Transverse colon (tissue), 4 donors: ENCODE data around the gene DMC1. TPM values are rescaled to one million over a fixed set of nuclear protein-coding genes. Genes with fewer than 3 reads are reported as not detected.
"Not testable (repeated sequence)": the region's sequence is repeated elsewhere in the genome, so short reads cannot be mapped to it uniquely, and the experiment has no call there.

Source experiments
- DNase-seq: peaks from one replicate; pipeline ENCODE4 v3.0.0-alpha.2; 2019
- H3K27ac ChIP-seq, 4 donors: fragments of 200-600 bp; sonication (generic); 2 replicates each; pipeline ENCODE4 v1.5.1; 2016 to 2018; ENCODE audit warnings: inconsistent platforms in 4 of 4
- H3K27me3 ChIP-seq: fragments of 200-600 bp; sonication (generic); 2 replicates; pipeline ENCODE4 v1.5.1; 2017; ENCODE audit warnings: inconsistent platforms
- H3K36me3 ChIP-seq, 4 donors: fragments of 200-600 bp; sonication (generic); 2 replicates each; pipeline ENCODE4 v1.5.1; 2017 to 2019; ENCODE audit warnings: inconsistent platforms in 4 of 4
- H3K4me1 ChIP-seq, 4 donors: fragments of 200-600 bp; sonication (generic); 2 replicates each; pipeline ENCODE4 v1.5.1; 2017 to 2020; ENCODE audit warnings: inconsistent platforms in 4 of 4
- H3K4me3 ChIP-seq, 4 donors: fragments of 200-600 bp; sonication (generic); 1 replicate in 1 of 4; 2 replicates in 3 of 4; pipeline versions ENCODE4 v1.5.1 to v1.6.1; 2017 to 2019; ENCODE audit warnings: inconsistent platforms in 4 of 4
- H3K9me3 ChIP-seq, 2 donors: fragments of 200-600 bp; sonication (generic); 2 replicates each; pipeline ENCODE4 v1.5.1; 2017 to 2019; ENCODE audit warnings: inconsistent platforms in 2 of 2
- EP300 ChIP-seq: sonication (generic); formaldehyde crosslinking; IDR thresholded peaks from one replicate; pipeline ENCODE4 v1.6.1; 2017; ENCODE audit warnings: antibody characterized with exemption, low read depth
- POLR2A ChIP-seq: fragments of 450-650 bp; IDR thresholded peaks from one replicate; pipeline ENCODE4 v1.6.1; 2016; ENCODE audit warnings: antibody characterized with exemption, mild to moderate bottlenecking, moderate library complexity
- POLR2AphosphoS5 ChIP-seq, 3 donors: sonication (generic); formaldehyde crosslinking; IDR thresholded peaks; one replicate each; pipeline ENCODE4 v1.6.1; 2016; ENCODE audit warnings: antibody characterized with exemption in 3 of 3
- WGBS, 2 donors: methylation state at CpG; one replicate each; pipeline ENCODE4 v1.1.5; 2018; ENCODE audit warnings: low coverage in 1 of 2; 5-methylcytosine and 5-hydroxymethylcytosine counted together
- in situ Hi-C, 4 donors: fragments of 200-750 bp; cut with MboI; loops; one replicate each; pipeline versions ENCODE4 v1.15.0 to v1.15.1; 2017; ENCODE audit warnings: low sequenced_read_pairs in 3 of 4, low pct_ligation_motif_present in 1 of 4, low pct_unique_long_range_greater_than_20kb in 1 of 4
- intact Hi-C: fragments of 100-400 bp; cut with DNase I; formaldehyde crosslinking; loops from one replicate; pipeline ENCODE4 v1.15.1; 2023; ENCODE audit warnings: low total_unique reads
- total RNA-seq, 4 donors: library from RNA; depleted of rRNA; stranded (reverse); fragments of >200 nt; gene quantifications; one replicate each; pipeline ENCODE4 v1.1.0, GENCODE V29; 2016
- TF ChIP-seq, protein P1 (sequence below), 5 experiments: fragments of 200-600 bp in 3 of 5; fragments of 450-650 bp in 2 of 5; sonication (generic) in 3 of 5; IDR thresholded peaks; 1 replicate in 2 of 5; 2 replicates in 3 of 5; pipeline ENCODE4 v1.5.1; 2016 to 2017; ENCODE audit warnings: antibody characterized with exemption in 5 of 5, inconsistent platforms in 3 of 5, mild to moderate bottlenecking in 2 of 5, moderate library complexity in 1 of 5

The DMC1 gene
- total RNA-seq, 4 donors from 2014 or later: 0.32 to 86.2 (median 0.68) TPM; not detected in 1

DNA sequence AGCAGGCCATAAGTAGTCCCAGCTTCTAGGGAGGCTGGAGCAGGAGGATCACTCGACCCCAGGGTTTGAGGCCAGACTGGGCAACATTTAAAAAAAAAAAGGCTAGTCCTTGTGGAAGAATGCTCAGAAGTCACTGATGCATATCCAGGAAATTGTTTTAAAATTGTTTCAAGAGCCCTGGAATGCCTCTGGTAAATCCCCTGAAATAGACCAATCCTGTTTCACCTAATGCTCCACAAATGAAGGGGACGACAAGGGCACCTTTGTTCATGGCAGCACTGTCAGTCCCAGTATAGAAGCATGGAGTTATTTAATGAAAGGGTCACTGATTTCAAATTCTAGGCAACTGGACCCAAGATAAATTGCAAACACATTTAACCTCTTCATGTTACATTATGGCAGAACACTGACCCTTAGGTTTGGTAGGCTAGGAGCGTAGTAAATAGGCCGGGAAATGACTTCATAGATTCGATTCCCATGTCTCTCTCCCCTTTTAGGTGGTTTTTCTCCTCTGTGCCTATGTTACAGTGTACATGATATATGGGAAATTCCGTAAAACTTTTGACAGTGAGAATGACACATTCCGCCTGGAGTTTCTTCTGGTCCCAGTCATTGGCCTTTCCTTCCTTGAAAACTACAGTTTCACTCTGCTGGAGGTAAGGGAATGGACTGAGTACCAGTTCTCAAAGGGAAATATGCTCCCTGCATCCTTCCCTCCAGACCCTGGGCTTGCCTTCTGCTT lies 90.7 kb downstream of the DMC1 start:
- Histone ChIP-seq H3K27ac (no peak overlapping the region), H3K9me3 (no peaks in the 10 kb centered on the region), H3K4me3 (no peak overlapping the region), H3K27me3 (no peaks in the 10 kb centered on the region), H3K4me1 (no peaks in the 10 kb centered on the region), H3K36me3 (peaks cover 0 to 27% (median 12%) of the 10 kb centered on the region in 4 donors)
- no peak for DNase-seq
- intact Hi-C loops (no loop called here), in situ Hi-C loops (no loop called here)
- TF ChIP-seq POLR2AphosphoS5 (IDR thresholded peaks at IDR 0.05) (no peak), EP300 (no peak), POLR2A (no peak)
- TF ChIP-seq, protein P1, sequence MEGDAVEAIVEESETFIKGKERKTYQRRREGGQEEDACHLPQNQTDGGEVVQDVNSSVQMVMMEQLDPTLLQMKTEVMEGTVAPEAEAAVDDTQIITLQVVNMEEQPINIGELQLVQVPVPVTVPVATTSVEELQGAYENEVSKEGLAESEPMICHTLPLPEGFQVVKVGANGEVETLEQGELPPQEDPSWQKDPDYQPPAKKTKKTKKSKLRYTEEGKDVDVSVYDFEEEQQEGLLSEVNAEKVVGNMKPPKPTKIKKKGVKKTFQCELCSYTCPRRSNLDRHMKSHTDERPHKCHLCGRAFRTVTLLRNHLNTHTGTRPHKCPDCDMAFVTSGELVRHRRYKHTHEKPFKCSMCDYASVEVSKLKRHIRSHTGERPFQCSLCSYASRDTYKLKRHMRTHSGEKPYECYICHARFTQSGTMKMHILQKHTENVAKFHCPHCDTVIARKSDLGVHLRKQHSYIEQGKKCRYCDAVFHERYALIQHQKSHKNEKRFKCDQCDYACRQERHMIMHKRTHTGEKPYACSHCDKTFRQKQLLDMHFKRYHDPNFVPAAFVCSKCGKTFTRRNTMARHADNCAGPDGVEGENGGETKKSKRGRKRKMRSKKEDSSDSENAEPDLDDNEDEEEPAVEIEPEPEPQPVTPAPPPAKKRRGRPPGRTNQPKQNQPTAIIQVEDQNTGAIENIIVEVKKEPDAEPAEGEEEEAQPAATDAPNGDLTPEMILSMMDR (IDR thresholded peaks at IDR 0.05): no peak
- 55 to 76% methylated on average over 6 to 7 of the region's 7 CpGs for WGBS, 2 donors

DNA sequence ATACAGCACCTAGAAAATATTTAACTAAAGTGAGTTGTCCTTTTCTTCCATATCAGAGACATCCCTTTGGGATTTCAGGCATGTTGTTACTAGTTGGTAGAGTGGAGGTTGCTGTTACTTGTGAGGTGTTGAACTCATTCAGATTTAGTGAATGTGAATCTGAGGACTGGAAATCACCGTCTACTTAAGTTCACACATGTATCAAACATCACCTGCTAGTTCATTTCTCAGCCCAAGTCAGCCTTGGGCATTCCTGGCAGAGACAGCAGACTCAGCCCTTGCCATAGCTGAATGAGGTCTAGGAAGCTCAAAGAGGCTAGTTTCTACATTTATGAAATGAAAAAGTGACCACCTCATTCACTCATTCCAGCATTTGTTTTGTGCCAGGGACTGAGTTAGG lies 92.4 kb downstream of the DMC1 start:
- DNase-seq: no peak
- Histone ChIP-seq H3K27ac (no peak overlapping the region), H3K4me3 (no peak overlapping the region), H3K36me3 (peaks cover 0 to 10% (median 4%) of the 10 kb centered on the region in 4 donors), H3K4me1 (no peaks in the 10 kb centered on the region), H3K9me3 (no peaks in the 10 kb centered on the region), H3K27me3 (no peaks in the 10 kb centered on the region)
- in situ Hi-C loops (no loop called here), intact Hi-C loops (no loop called here)
- 81% methylated on average over 1 of the region's 1 CpG; no CpG with 5 or more reads in 1 of the 2 donors for WGBS, 2 donors
- TF ChIP-seq POLR2A: no peak
- TF ChIP-seq, protein P1 (IDR thresholded peaks at IDR 0.05): no peak
- no peak for TF ChIP-seq EP300
- no peak for TF ChIP-seq POLR2AphosphoS5 (IDR thresholded peaks at IDR 0.05)

DNA sequence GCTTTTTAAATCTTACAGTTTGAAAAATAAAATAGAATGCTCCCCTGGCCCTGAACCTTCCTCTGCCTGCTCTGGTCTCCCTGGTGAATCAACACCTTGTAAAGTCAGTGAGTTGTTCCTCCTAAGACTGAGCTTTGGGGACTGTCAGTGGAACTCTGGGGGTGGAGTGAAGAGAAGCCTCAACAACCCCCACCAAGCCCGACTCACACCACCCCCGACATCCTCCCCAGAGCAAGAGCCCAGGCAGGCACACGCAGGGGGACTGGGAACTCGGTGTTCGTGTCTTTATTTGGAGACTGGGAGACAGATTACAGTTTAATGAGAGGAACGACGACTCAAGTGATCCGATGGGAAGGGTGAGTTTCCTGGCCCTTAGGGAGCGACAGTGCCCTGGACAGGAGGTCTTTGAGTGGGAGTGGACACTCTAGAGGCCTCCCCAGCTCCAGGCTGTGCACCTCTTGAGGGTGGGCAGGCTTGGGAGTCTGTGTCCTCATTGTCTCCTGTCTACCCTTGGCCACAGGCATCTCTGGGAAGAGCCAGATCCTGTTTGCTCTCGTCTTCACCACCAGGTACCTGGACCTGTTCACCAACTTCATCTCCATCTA lies 95.9 kb downstream of the DMC1 start:
- Histone ChIP-seq H3K4me3 (no peak overlapping the region), H3K27me3 (no peaks in the 10 kb centered on the region), H3K4me1 (no peaks in the 10 kb centered on the region), H3K36me3 (no peaks in the 10 kb centered on the region), H3K27ac (no peak overlapping the region), H3K9me3 (no peaks in the 10 kb centered on the region)
- TF ChIP-seq POLR2A (no peak), EP300 (no peak), POLR2AphosphoS5 (IDR thresholded peaks at IDR 0.05) (no peak)
- TF ChIP-seq, protein P1 (IDR thresholded peaks at IDR 0.05): no peak
- no peak for DNase-seq
- in situ Hi-C loops (no loop called here), intact Hi-C loops (no loop called here)
- WGBS, 2 donors: 77% methylated on average over 10 of the region's 10 CpGs; no CpG with 5 or more reads in 1 of the 2 donors

DNA sequence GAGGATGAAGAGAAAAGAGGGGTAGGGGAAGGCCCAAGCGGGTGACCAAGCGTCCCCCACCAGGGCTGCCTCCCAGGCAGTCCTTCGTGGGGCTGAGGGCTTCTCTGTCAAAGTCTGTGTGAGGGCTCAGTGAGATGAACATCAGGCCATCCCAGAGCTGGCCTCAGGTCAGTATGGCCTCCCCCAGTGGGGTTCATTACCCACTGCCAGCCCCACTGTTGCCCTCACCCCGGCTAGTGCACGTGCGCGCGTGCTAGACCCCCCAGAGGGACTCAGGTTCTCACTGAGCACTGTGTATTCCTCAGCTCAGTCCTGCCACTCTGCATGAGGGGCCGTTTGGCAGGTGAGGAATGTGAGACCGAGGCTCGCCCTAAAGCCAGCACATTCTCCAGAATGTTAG lies 98.7 kb downstream of the DMC1 start:
- 88% methylated on average over 11 of the region's 11 CpGs; no CpG with 5 or more reads in 1 of the 2 donors for WGBS, 2 donors
- Histone ChIP-seq H3K36me3 (no peaks in the 10 kb centered on the region), H3K9me3 (no peaks in the 10 kb centered on the region), H3K4me3 (no peak overlapping the region), H3K27me3 (peaks cover 13% of the 10 kb centered on the region), H3K27ac (no peak overlapping the region), H3K4me1 (peaks cover 0 to 18% (median 14%) of the 10 kb centered on the region in 4 donors)
- intact Hi-C loops: no loop called here
- DNase-seq: no peak
- TF ChIP-seq EP300 (no peak), POLR2A (no peak), POLR2AphosphoS5 (IDR thresholded peaks at IDR 0.05) (no peak)
- TF ChIP-seq, protein P1 (IDR thresholded peaks at IDR 0.05): no peak
- in situ Hi-C loops: no loop called here

DNA sequence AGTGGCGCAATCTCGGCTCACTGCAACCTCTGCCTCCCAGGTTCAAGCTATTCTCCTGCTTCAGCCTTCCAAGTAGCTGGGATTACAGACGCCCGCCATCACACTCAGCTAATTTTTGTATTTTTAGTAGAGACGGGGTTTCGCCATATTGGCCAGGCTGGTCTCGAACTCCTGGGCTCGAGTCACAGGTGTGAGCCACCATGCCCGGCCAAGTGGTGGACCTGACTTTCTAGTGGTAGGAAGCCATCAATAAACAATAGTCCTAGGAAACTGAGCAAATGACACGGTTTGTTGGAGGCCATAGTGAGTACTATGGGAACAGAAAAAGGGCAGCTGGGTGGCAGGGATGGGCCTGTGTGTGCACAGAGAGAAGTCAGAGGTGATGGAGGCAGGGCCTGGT lies 99.8 kb downstream of the DMC1 start:
- DNase-seq, H3K9me3 ChIP-seq, H3K4me3 ChIP-seq, in situ Hi-C loops, H3K36me3 ChIP-seq, intact Hi-C loops, H3K27ac ChIP-seq: not testable (repeated sequence)
- peaks cover 0 to 18% (median 14%) of the 10 kb centered on the region in 4 donors for H3K4me1 ChIP-seq
- 93 to 100% methylated on average over 4 to 10 of the region's 10 CpGs for WGBS, 2 donors
- peaks cover 21% of the 10 kb centered on the region for H3K27me3 ChIP-seq
